ENCODE data around the gene OPRPN. TPM values are rescaled to one million over a fixed set of nuclear protein-coding genes. Genes with fewer than 3 reads are reported as not detected.

The OPRPN gene
- total and polyA plus RNA-seq, 3 donors from 2014 or later, result 0.61 TPM; not detected in 2

- Histone ChIP-seq H3K27ac (no peak overlapping the region), H3K4me3 (no peak overlapping the region), H3K4me1 (no peaks in the 10 kb centered on the region), H3K27me3 (no peaks in the 10 kb centered on the region), H3K9me3 (no peaks in the 10 kb centered on the region), H3K36me3 (ENCODE audit: low read depth, missing control alignments) (no peaks in the 10 kb centered on the region)
- DNase-seq, result no peak
- no peak for TF ChIP-seq POLR2A (IDR thresholded peaks at IDR 0.05)
- no peak for TF ChIP-seq CTCF (IDR thresholded peaks at IDR 0.05)
- 81 to 84% methylated on average over 6 of the region's 6 CpGs for whole genome bisulfite sequencing, 2 donors
- intact Hi-C loops (cut with DNase I; ENCODE audit: low total_unique reads), result no loop called here
Observed at GRCh38 chr4:70405765-70406164, 8.0 kb downstream of the OPRPN start.

- TF ChIP-seq CTCF (IDR thresholded peaks at IDR 0.05), result no peak
- no peak for TF ChIP-seq POLR2A (IDR thresholded peaks at IDR 0.05)
- intact Hi-C loops (cut with DNase I; ENCODE audit: low total_unique reads), result no loop called here
- Histone ChIP-seq H3K9me3 (no peaks in the 10 kb centered on the region), H3K4me1 (no peaks in the 10 kb centered on the region), H3K27me3 (no peaks in the 10 kb centered on the region), H3K27ac (no peak overlapping the region), H3K36me3 (ENCODE audit: low read depth, missing control alignments) (no peaks in the 10 kb centered on the region), H3K4me3 (no peak overlapping the region)
- no peak for DNase-seq
- 43 to 80% methylated on average over 1 of the region's 1 CpG for WGBS, 2 donors
Observed at GRCh38 chr4:70425306-70425705, 27.6 kb downstream of the OPRPN start.

- TF ChIP-seq POLR2A (IDR thresholded peaks at IDR 0.05), result no peak
- TF ChIP-seq CTCF (IDR thresholded peaks at IDR 0.05), result no peak
- no peak overlapping the region for H3K4me3 ChIP-seq
- intact Hi-C loops (cut with DNase I; ENCODE audit: low total_unique reads), result no loop called here
Observed at GRCh38 chr4:70426789-70427188, 29.0 kb downstream of the OPRPN start.

GRCh38 chr4:70437197-70437596 is 39.5 kb downstream of the OPRPN start:
- Histone ChIP-seq H3K9me3 (no peaks in the 10 kb centered on the region), H3K27ac (no peak overlapping the region), H3K27me3 (no peaks in the 10 kb centered on the region), H3K36me3 (ENCODE audit: low read depth, missing control alignments) (no peaks in the 10 kb centered on the region), H3K4me1 (no peaks in the 10 kb centered on the region), H3K4me3 (no peak overlapping the region)
- TF ChIP-seq CTCF (IDR thresholded peaks at IDR 0.05) (no peak), POLR2A (IDR thresholded peaks at IDR 0.05) (no peak)
- intact Hi-C loops (cut with DNase I; ENCODE audit: low total_unique reads), result no loop called here
- WGBS, 2 donors, result 63 to 80% methylated on average over 3 to 6 of the region's 7 CpGs
- DNase-seq, result no peak

More at GRCh38 chr4:70426789-70427188, 29.0 kb downstream of the OPRPN start:
- Histone ChIP-seq H3K27me3 (no peaks in the 10 kb centered on the region), H3K27ac (no peak overlapping the region), H3K36me3 (ENCODE audit: low read depth, missing control alignments) (no peaks in the 10 kb centered on the region), H3K4me1 (no peaks in the 10 kb centered on the region), H3K9me3 (no peaks in the 10 kb centered on the region)
- DNase-seq, result no peak

- intact Hi-C loops (cut with DNase I; ENCODE audit: low total_unique reads), result no loop called here
- Histone ChIP-seq H3K9me3 (no peaks in the 10 kb centered on the region), H3K27me3 (no peaks in the 10 kb centered on the region), H3K36me3 (ENCODE audit: low read depth, missing control alignments) (no peaks in the 10 kb centered on the region), H3K4me3 (no peak overlapping the region), H3K4me1 (no peaks in the 10 kb centered on the region), H3K27ac (no peak overlapping the region)
- no peak for TF ChIP-seq POLR2A (IDR thresholded peaks at IDR 0.05)
- no peak for TF ChIP-seq CTCF (IDR thresholded peaks at IDR 0.05)
- no peak for DNase-seq
Observed at GRCh38 chr4:70442474-70442873, 44.7 kb downstream of the OPRPN start.

All from testis (tissue), 3 donors.